Cardiac muscle cell (in vitro differentiated cells and primary cell): ENCODE results near the gene FBXO44. TPM values are rescaled to one million over a fixed set of nuclear protein-coding genes. Genes with fewer than 3 reads are reported as not detected.
A peak's percentile ranks its signal among the peaks of the same experiment; 100 is the strongest.

Experiments
- DNase-seq, 2 donors: peaks; one replicate each; pipeline versions ENCODE4 v3.0.0 to v3.0.0-alpha.2; 2010 to 2017; ENCODE audit warnings: low read depth in 1 of 2, low spot score in 1 of 2
- H3K27ac ChIP-seq: fragments of 200-600 bp; sonication (generic); 2 replicates; pipeline ENCODE4 v1.5.1; 2016
- H3K27me3 ChIP-seq: fragments of 200-600 bp; sonication (generic); 2 replicates; pipeline ENCODE4 v1.6.0; 2016; ENCODE audit warnings: control low read depth
- H3K36me3 ChIP-seq: fragments of 200-600 bp; sonication (generic); 2 replicates; pipeline ENCODE4 v1.5.1; 2016; ENCODE audit warnings: control low read depth
- H3K4me1 ChIP-seq: fragments of 200-600 bp; sonication (generic); 2 replicates; pipeline ENCODE4 v1.8.1; 2017; ENCODE audit warnings: low read depth, mild to moderate bottlenecking, mixed run types
- H3K4me3 ChIP-seq: fragments of 200-600 bp; sonication (generic); 2 replicates; pipeline ENCODE4 v1.5.1; 2016; ENCODE audit warnings: mild to moderate bottlenecking
- H3K9me3 ChIP-seq: fragments of 200-600 bp; sonication (generic); 2 replicates; pipeline ENCODE4 v1.5.1; 2017; ENCODE audit warnings: low read depth, mild to moderate bottlenecking, control low read depth
- polyA plus RNA-seq: library from polyadenylated mRNA; unstranded; fragments of >200 nt; fragmentation: Nextera tagmentation; extraction: Ambion mirVana; gene quantifications from 2 replicates; pipeline ENCODE4 v1.2.1, GENCODE V29; 2016
- total RNA-seq: library from RNA; depleted of rRNA; stranded (reverse); fragments of >200 nt; gene quantifications from 2 replicates; pipeline ENCODE4 v1.2.3, GENCODE V29; 2016
- TF ChIP-seq, protein P1 (sequence below): IDR thresholded peaks from 2 replicates; pipeline ENCODE4 v1.5.1; 2012; ENCODE audit warnings: low read depth, mild to moderate bottlenecking, low read length

FBXO44 gene
- total and polyA plus RNA-seq, 2 experiments from 2014 or later, result 43.6 to 58.8 TPM

- Histone ChIP-seq H3K27ac (no peak overlapping the region), H3K4me1 (peaks cover 6% of the 10 kb centered on the region), H3K4me3 (peak overlapping the region; percentile 65), H3K27me3 (peaks cover 22% of the 10 kb centered on the region), H3K36me3 (peaks cover 6% of the 10 kb centered on the region), H3K9me3 (no peaks in the 10 kb centered on the region)
- TF ChIP-seq, protein P1, sequence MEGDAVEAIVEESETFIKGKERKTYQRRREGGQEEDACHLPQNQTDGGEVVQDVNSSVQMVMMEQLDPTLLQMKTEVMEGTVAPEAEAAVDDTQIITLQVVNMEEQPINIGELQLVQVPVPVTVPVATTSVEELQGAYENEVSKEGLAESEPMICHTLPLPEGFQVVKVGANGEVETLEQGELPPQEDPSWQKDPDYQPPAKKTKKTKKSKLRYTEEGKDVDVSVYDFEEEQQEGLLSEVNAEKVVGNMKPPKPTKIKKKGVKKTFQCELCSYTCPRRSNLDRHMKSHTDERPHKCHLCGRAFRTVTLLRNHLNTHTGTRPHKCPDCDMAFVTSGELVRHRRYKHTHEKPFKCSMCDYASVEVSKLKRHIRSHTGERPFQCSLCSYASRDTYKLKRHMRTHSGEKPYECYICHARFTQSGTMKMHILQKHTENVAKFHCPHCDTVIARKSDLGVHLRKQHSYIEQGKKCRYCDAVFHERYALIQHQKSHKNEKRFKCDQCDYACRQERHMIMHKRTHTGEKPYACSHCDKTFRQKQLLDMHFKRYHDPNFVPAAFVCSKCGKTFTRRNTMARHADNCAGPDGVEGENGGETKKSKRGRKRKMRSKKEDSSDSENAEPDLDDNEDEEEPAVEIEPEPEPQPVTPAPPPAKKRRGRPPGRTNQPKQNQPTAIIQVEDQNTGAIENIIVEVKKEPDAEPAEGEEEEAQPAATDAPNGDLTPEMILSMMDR, result no peak
- DNase-seq, result no peak
These were observed 878 bp upstream of the FBXO44 start for GRCh38 chr1:11653861-11654136.

GRCh38 chr1:11654939-11655808 lies 497 bp downstream of the FBXO44 start:
- H3K27ac ChIP-seq, result no peak overlapping the region
- no peaks in the 10 kb centered on the region for H3K9me3 ChIP-seq
- peak overlapping the region; percentile 65 for H3K4me3 ChIP-seq
- no peak for DNase-seq
- H3K36me3 ChIP-seq, result peaks cover 15% of the 10 kb centered on the region
- TF ChIP-seq, protein P1, result no peak
- H3K4me1 ChIP-seq, result peaks cover 6% of the 10 kb centered on the region
- H3K27me3 ChIP-seq, result peaks cover 16% of the 10 kb centered on the region

DNA sequence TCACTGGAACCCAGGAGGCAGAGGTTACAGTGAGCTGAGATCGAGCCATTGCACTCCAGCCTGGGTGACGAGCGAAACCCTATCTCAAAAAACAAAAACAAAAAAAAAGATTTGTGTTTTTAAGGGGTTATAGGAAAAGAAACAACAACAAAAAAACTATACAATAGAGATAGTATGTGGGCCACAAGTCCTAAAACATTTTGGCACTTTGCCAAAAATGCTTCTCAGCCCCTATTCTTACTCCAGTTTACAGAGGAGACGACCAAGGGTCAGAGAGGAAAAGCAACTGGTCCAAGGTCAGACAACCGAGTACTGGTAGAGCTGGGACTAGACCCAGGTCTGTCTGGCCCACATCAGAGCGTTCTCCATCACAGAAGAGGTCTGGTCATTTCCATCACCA lies 3.0 kb downstream of the FBXO44 start:
- Histone ChIP-seq H3K36me3 (peaks cover 19% of the 10 kb centered on the region), H3K27me3 (no peaks in the 10 kb centered on the region), H3K9me3 (no peaks in the 10 kb centered on the region), H3K4me3 (no peak overlapping the region), H3K27ac (no peak overlapping the region), H3K4me1 (peaks cover 6% of the 10 kb centered on the region)
- TF ChIP-seq, protein P1, result no peak
- no peak for DNase-seq

DNA sequence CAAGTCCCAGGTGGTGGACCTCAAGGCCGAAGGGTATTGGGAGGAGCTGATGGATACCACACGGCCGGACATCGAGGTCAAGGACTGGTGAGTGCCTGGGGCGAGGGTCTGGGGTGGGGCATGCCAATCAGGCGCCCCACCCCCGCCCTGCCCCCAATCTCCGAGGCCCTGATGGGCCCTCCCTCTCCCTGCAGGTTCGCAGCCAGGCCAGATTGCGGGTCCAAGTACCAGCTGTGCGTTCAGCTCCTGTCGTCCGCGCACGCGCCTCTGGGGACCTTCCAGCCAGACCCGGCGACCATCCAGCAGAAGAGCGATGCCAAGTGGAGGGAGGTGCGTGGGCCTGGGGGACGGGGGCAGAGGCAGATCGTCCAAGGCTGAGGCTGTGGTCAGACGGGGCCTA lies 3.9 kb downstream of the FBXO44 start:
- DNase-seq, result no peak
- H3K27me3 ChIP-seq, result no peaks in the 10 kb centered on the region
- H3K4me1 ChIP-seq, result peaks cover 6% of the 10 kb centered on the region
- no peak overlapping the region for H3K4me3 ChIP-seq
- H3K9me3 ChIP-seq, result no peaks in the 10 kb centered on the region
- H3K36me3 ChIP-seq, result peaks cover 19% of the 10 kb centered on the region
- TF ChIP-seq, protein P1, result no peak
- H3K27ac ChIP-seq, result no peak overlapping the region

- Histone ChIP-seq H3K36me3 (peaks cover 19% of the 10 kb centered on the region), H3K4me3 (no peak overlapping the region), H3K27ac (no peak overlapping the region), H3K9me3 (no peaks in the 10 kb centered on the region), H3K27me3 (no peaks in the 10 kb centered on the region), H3K4me1 (peaks cover 6% of the 10 kb centered on the region)
- TF ChIP-seq, protein P1, result no peak
- no peak for DNase-seq
These were observed 5.1 kb downstream of the FBXO44 start for GRCh38 chr1:11659748-11660147.
